SK-N-MC (cell line): ENCODE measurements around the gene ERLEC1.

Experiments used
- DNase-seq: peaks from one replicate; pipeline ENCODE4 v3.0.0-alpha.2; 2011; ENCODE audit warnings: low read depth, low spot score
- H3K27ac ChIP-seq: fragments of 200-600 bp; sonication (generic); 2 replicates; pipeline ENCODE4 v1.5.1; 2016; ENCODE audit warnings: mixed run types
- H3K36me3 ChIP-seq: fragments of 200-600 bp; sonication (generic); 2 replicates; pipeline ENCODE4 v1.6.1; 2017; ENCODE audit warnings: antibody characterized with exemption, low read length, mixed read lengths; ENCODE audit not compliant: insufficient read depth
- H3K4me3 ChIP-seq: fragments of 200-600 bp; sonication (generic); 2 replicates; pipeline ENCODE4 v1.5.1; 2016
- H3K9ac ChIP-seq: fragments of 200-600 bp; sonication (generic); 2 replicates; pipeline ENCODE4 v1.8.0; 2017; ENCODE audit warnings: mixed run types, mixed read lengths; ENCODE audit not compliant: insufficient read length
- H3K9me3 ChIP-seq: fragments of 200-600 bp; sonication (generic); 2 replicates; pipeline ENCODE4 v1.6.1; 2017; ENCODE audit warnings: low read depth, mild to moderate bottlenecking, antibody characterized with exemption, low read length, moderate library complexity, mixed read lengths
- EZH2 ChIP-seq: fragments of 200-600 bp; sonication (generic); IDR thresholded peaks from one replicate; pipeline ENCODE4 v1.6.1; 2017; ENCODE audit warnings: antibody characterized with exemption
- FOXP2 ChIP-seq: optimal IDR thresholded peaks from 2 replicates; pipeline ENCODE3; 2011; ENCODE audit warnings: mild to moderate bottlenecking, moderate library complexity; ENCODE audit not compliant: insufficient read depth; ENCODE audit errors: extremely low read length, control extremely low read depth
- POLR2AphosphoS5 ChIP-seq: IDR thresholded peaks from 2 replicates; pipeline ENCODE4 v1.6.1; 2012; ENCODE audit warnings: mild to moderate bottlenecking, low read depth, low read length, borderline replicate concordance

The ERLEC1 gene, protein sequence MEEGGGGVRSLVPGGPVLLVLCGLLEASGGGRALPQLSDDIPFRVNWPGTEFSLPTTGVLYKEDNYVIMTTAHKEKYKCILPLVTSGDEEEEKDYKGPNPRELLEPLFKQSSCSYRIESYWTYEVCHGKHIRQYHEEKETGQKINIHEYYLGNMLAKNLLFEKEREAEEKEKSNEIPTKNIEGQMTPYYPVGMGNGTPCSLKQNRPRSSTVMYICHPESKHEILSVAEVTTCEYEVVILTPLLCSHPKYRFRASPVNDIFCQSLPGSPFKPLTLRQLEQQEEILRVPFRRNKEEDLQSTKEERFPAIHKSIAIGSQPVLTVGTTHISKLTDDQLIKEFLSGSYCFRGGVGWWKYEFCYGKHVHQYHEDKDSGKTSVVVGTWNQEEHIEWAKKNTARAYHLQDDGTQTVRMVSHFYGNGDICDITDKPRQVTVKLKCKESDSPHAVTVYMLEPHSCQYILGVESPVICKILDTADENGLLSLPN

DNA sequence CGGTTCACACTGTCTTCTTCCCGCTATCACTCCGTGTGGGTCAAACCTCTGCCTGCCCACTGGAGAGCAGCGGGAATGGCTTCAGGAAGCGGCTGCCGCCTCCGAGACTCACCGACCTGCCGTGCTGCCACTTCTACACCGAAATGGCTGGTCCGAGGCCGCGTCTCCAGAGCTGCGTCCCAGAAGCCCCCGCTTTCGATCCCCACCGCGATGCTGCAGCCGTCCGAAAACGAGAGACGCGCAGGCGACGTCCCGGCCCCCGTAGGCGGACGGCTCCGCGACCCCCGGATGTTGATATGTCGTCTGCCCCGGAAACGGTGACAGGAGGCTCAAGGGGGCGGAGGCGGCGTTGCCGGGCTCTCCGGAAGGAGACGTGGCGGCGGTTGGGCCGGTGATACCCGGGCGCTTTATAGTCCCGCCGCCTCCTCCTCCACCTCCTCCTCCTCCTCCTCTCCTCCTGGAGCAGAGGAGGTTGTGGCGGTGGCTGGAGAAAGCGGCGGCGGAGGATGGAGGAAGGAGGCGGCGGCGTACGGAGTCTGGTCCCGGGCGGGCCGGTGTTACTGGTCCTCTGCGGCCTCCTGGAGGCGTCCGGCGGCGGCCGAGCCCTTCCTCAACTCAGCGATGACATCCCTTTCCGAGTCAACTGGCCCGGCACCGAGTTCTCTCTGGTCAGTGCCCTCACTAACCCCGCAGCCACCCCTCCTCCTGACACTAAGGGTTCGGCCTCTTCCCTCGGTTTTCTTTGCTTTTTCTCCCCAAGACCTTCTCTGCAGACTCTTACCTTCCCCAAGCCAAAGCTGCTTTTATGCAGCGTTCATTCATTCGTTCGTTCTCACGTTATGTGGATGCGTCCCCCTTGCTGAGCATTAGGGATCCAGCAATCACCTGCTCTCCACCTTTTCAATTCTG, at the start of gene ERLEC1, which contains the start of gene ASB3:
Gene ERLEC1 (plus strand): TSS at position 340 of the 909 bp plus-strand sequence. CDS start 167 bp downstream, at position 507.
Gene ASB3 (minus strand): TSS at position 249 of the 909 bp plus-strand sequence. CDS start 21,381 bp downstream, outside the sequence.
- Histone ChIP-seq H3K4me3 (peak within 1 kb of the TSS; percentile 97), H3K9ac (peak within 1 kb of the TSS; percentile 95), H3K36me3 (peaks cover 1% of the 10 kb centered on the region; the same call in 1 of the 2 replicates), H3K27ac (peak within 1 kb of the TSS; percentile 65), H3K9me3 (no peaks in the 10 kb centered on the region)
- DNase-seq: no peak
- TF ChIP-seq FOXP2 (peak; percentile 80), POLR2AphosphoS5 (peak; percentile 79), EZH2 (no peak)

DNA sequence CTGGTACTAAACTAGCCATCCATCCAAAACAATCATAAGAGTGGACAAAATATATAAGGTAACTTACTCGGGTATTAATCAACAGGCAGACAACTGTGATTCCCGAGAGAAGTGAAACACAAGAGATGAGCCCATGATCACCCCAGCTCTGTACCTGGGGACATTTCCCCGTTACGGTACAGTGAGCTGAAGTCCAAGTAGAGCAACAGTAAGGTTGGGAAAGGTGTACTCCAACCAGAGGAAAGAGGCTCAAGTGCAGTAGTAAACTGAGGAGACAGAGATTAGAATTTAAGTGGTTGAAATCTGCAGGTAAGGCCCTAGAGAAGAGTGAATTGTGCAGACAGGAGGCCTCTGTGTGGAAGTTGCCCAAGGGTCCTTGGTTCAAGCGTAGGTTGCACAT, 49.8 kb upstream of the ERLEC1 start:
- no peaks in the 10 kb centered on the region for H3K9me3 ChIP-seq
- H3K4me3 ChIP-seq: no peak overlapping the region
- no peak for TF ChIP-seq EZH2
- no peak for TF ChIP-seq POLR2AphosphoS5
- no peak for TF ChIP-seq FOXP2
- peaks cover 2% of the 10 kb centered on the region; the same call in 1 of the 2 replicates for H3K36me3 ChIP-seq
- H3K9ac ChIP-seq: no peak overlapping the region
- no peak for DNase-seq
- no peak overlapping the region for H3K27ac ChIP-seq

DNA sequence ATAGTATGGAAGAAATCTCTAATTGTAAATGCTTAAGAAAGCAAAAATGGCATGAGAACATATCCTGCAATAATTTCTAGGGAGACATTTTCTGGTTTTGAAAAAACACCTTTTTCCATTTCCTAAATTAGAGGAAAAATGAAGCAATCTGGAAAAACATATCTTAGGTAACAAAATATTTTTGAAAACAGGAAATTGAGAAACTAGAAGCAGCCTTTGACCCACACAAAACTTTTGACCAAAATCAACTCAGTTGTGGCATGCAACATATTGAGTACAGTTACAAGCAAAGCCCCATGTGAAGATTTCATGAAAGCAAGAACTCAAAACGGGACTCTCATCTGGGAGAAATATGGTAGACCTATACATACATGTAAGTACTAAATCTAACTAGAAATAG, 47.8 kb upstream of the ERLEC1 start:
- H3K9me3 ChIP-seq: no peaks in the 10 kb centered on the region
- H3K9ac ChIP-seq: no peak overlapping the region
- peaks cover 2% of the 10 kb centered on the region; the same call in 1 of the 2 replicates for H3K36me3 ChIP-seq
- H3K4me3 ChIP-seq: no peak overlapping the region
- TF ChIP-seq FOXP2 (no peak), EZH2 (no peak), POLR2AphosphoS5 (no peak)
- no peak for DNase-seq
- no peak overlapping the region for H3K27ac ChIP-seq

DNA sequence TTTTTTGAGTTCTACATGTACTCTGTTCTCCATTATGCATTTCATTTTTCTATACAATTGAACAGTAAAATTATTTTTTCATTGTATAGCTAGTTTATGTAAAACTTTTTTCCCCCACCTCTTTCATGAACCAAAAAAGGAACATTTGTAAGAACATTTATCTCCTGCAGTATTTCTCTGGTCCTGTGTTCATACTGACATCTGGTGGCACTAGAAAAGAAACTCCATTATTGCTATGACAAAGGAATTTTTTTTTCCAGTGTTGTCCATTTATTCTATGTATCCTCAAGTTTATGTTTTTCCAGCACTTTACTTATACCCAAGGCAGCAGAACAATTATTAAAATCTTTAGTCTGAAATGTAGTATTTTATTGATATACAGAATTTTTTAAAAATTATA, 46.7 kb upstream of the ERLEC1 start:
- H3K4me3 ChIP-seq: no peak overlapping the region
- peaks cover 2% of the 10 kb centered on the region; the same call in 1 of the 2 replicates for H3K36me3 ChIP-seq
- TF ChIP-seq POLR2AphosphoS5 (no peak), EZH2 (no peak), FOXP2 (no peak)
- DNase-seq: peak; percentile 8
- H3K27ac ChIP-seq: no peak overlapping the region
- no peaks in the 10 kb centered on the region for H3K9me3 ChIP-seq
- H3K9ac ChIP-seq: no peak overlapping the region

DNA sequence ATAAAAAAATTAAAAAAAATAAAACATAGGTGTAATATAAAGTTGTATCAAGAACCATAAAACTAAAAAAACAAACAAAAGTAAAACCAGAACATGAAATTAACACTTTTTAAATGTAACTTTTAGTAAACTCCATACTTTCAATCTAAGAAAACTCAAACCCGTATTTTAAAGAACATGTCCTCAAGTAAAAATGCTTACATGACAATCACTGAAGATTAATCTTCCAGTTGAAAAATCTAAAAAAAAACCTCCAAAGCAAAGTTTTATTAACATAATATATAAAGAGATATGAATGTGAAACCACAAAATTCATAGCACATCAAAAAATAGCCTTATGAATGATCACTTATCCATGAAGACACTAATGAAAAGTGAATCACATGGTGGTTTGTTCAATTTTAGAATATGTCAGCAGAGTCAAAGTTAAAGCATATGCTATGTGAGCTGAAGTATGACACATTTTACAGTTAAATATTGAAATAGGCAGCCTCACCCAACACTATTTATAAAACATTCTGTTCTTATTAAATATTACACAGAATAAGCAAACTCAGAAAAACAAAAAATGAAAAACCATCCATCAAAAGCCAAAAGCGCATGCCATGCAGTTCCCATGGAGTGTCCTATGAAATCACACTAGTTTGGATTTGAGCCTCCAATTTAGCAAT, 42.3 kb upstream of the ERLEC1 start:
- DNase-seq: no peak
- TF ChIP-seq FOXP2: no peak
- TF ChIP-seq EZH2: no peak
- TF ChIP-seq POLR2AphosphoS5: no peak
- Histone ChIP-seq H3K9ac (no peak overlapping the region), H3K36me3 (peaks cover 15% of the 10 kb centered on the region; the same call in 1 of the 2 replicates), H3K9me3 (no peaks in the 10 kb centered on the region), H3K4me3 (no peak overlapping the region), H3K27ac (0 out of 2 replicates have a peak overlapping the region, but pooled peaks have one; percentile 30)

DNA sequence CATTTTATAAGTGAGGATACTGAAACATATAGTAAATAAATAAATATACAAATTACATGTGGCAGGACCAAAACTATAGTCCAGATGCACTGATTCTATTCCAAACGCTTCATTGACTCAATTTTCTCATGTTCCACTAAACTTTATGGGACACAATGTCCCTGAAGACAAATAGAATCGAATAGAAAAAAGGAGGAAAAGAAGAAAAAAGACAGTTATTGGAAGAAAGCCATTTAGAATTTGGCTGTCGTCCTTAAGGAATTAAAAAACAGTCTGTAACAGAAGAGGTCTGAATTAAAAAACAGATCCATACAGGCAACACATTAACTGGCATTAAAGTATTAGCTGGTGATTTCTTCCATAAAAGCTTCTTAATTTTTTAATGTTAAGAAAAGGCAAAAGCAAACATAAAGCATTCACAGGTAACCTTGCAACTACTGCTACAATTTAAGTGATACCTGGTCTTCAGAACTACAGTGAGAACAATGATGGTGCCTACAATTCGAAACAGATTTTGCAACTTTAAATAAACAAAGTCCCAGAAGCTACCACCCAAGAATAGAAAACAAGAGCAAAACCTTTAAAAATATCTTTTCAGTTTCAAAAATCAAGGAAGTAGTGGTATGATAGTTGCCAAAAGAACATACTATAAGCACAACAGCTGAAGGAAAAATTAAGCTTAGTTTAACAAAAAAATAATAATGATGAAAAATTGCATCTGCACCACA, 36.6 kb upstream of the ERLEC1 start:
- no peak for DNase-seq
- Histone ChIP-seq H3K9me3 (no peaks in the 10 kb centered on the region), H3K36me3 (peaks cover 13% of the 10 kb centered on the region; the same call in 1 of the 2 replicates), H3K9ac (no peak overlapping the region), H3K27ac (no peak overlapping the region), H3K4me3 (no peak overlapping the region)
- TF ChIP-seq POLR2AphosphoS5: no peak
- TF ChIP-seq FOXP2: no peak
- no peak for TF ChIP-seq EZH2

DNA sequence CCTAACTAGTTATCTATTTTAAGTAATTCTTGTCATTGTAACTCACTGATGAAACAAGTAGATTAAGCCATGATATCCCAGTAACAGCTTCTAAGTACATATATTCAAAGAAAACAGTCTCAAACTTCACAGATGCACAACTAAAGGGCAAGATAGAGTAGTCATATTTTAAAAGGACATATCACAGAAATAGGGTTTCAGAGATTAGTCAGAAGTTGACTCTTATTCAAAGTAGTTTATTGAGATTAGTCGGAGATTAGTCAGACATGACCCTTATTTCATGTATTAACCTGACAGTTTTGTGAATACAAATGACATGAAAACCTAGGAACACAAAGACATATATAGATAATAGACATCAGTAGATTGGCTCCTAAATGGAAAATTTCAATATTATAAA, 35.1 kb upstream of the ERLEC1 start:
- no peak overlapping the region for H3K4me3 ChIP-seq
- peaks cover 18% of the 10 kb centered on the region for H3K36me3 ChIP-seq
- TF ChIP-seq FOXP2 (no peak), EZH2 (no peak), POLR2AphosphoS5 (no peak)
- no peaks in the 10 kb centered on the region for H3K9me3 ChIP-seq
- no peak overlapping the region for H3K9ac ChIP-seq
- DNase-seq: no peak
- no peak overlapping the region for H3K27ac ChIP-seq
